Pulmonary artery endothelial cell (primary cell): Measurements from ENCODE around the gene ZRSR2. TPM values are rescaled to one million over a fixed set of nuclear protein-coding genes. Genes with fewer than 3 reads are reported as not detected.
"Not testable (repeated sequence)": the region's sequence is repeated elsewhere in the genome, so short reads cannot be mapped to it uniquely, and the experiment has no call there.

Source experiments
- DNase-seq: peaks from one replicate; pipeline ENCODE4 v3.0.0-alpha.2; 2011; ENCODE audit warnings: low read depth, low spot score
- total RNA-seq: library from RNA; depleted of rRNA; stranded (reverse); fragments of >200 nt; gene quantifications from 2 replicates; pipeline ENCODE4 v1.2.3, GENCODE V29; 2014

Gene ZRSR2, protein sequence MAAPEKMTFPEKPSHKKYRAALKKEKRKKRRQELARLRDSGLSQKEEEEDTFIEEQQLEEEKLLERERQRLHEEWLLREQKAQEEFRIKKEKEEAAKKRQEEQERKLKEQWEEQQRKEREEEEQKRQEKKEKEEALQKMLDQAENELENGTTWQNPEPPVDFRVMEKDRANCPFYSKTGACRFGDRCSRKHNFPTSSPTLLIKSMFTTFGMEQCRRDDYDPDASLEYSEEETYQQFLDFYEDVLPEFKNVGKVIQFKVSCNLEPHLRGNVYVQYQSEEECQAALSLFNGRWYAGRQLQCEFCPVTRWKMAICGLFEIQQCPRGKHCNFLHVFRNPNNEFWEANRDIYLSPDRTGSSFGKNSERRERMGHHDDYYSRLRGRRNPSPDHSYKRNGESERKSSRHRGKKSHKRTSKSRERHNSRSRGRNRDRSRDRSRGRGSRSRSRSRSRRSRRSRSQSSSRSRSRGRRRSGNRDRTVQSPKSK
- total RNA-seq: 2.2 and 2.6 TPM in 2 replicates

DNA sequence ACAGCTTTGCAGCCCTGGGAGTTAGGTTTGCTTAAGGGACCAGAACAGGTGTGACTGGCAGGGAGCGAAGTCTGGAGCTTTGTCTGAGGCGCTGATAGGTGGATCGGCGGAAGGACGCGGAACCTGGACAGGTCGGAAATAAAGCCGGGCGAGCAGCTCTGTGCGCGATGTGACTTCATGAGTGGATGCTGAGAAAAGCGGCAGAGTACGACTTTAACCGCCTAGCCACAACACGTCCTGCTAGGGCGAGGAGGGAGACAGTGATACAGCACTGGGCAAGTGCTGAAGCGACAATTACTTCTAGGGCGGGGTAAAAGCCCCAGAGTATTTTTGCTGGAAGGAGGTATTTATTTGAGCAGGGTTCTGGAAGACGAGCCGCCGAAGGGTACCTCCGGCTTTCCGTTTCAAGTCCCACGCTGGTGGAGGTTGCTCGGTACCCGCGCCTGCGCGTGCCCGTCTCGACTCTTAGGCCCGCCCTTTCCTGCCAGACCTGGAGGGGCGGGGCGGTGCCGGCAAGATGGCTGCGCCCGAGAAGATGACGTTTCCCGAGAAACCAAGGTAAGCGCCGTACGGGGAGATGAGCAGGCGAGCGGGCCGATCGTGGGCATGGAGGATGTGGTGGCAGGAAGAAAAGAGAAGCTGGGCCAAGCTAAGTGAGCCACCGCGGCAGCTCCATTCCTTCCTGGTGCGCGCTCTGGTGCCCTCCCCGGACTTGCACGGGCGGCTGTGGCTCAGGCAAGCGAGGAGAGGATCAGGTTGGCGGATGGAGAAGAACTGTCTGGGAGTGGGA is at the start of gene ZRSR2:
Gene ZRSR2 (plus strand): TSS at position 506 of the 790 bp plus-strand sequence. CDS start 12 bp downstream, at position 518.
- peak; percentile 44 for DNase-seq

DNA sequence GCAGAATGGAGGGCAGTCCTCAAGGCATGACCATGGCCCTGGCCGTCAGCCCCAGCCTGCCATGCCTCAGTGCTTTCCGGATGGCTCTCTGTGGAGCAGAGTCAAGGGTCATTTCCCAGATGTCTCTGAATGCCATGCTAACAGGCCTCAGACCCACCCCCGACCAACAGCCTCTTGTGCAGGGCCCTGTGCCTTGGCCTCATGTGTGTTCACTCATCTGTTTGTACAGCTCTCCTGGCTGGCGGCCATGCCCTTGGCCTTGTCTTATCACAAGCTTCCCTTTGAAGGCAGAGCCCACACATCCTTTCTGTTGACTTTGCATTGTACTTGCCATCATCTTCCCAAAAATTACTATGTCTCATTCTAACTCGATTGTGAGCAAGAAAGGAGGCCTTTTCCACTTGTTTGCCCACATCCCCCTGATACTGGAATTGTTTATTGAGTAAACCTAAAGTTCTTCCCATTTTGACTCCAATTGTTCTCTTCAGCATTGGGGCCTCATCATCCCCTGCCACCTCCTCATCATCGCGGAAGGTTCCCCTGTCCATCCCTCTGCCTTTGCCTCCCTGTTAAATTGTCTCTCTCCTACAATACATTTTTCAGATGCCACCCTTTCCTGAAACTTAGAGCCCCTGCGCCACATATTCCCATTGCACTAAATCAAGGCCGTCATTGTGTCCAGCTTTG is 46.0 kb upstream of the ZRSR2 start:
- DNase-seq: no peak

DNA sequence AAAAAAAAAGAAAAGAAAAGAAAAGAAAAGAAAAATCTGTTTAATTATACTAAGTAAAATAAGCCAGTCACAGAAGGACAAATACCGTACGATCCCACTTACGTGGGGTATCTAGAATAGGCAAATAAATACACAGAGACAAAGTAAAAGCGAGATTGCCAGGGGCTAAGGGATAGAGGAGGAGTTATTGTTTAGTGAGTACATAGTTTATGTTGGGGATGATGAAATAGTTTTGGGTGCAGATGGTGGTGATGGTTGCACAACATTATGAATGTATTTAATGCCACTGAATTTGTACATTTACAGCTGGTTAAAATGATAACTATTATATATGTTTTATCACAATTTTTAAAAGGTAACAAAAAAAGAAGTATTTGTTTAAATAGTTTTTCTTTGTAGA is 45.1 kb upstream of the ZRSR2 start:
- no peak for DNase-seq

DNA sequence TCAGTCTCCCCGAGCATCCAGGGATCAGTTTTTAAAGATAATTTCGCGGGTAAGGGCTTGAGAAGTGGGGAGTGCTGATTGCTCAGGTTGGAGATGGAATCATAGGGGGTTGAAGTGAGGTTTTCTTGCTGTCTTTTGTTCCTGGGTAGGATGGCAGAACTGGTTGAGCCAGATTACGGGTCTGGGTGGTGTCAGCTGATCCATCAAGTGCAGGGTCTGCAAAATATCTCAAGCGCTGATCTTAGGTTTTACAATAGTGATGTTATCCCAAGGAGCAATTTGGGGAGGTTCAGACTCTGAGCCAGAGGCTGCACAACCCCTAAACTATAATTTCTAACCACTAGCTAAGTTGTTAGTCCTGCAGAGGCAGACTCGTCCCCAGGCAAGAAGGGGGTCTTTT is 43.6 kb upstream of the ZRSR2 start:
- not testable (repeated sequence) for DNase-seq

DNA sequence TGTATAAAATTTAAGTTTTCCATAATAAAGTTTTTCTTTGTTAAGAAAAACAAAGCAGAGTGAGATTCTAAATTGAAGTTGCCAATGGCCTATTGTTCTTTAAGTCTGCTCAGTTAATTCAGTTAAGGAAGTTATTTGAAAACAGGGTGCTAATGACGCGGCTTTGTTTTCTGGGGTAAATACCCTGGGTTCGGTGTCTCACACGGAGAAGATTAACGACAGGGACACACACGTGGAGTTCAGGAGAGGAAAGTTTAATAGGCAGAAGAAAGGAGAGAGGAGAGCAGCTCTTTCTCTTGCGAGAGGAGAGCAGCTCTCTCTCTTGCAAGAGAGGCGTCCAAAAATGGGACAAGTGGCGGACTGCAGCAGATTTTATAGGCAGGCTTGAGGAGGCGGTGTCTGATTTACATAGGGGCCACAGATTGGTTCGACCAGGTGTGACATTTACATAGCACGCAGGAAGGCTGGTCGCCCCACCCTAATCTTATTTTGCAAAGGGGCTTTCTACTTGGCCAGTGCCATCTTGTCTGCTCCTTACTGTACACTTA is 42.6 kb upstream of the ZRSR2 start:
- no peak for DNase-seq

DNA sequence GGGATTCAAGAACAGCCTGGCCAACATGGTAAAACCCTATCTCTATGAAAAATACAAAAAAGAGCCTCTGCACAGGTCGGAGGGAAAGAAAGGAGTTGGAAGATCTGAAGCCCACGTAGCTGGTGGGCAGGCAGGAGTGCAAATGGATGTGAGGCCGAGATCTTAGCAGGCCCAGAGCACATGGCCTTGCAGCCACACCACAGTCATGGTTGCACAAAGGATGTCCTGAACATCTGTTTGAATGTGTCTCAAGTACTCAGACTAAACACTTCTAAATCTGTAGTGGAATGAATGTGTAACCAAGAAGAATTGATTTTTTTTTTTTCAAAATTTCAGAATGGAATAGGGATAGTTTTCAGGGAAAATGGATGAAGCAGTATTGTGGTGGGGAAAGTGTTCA is 41.4 kb upstream of the ZRSR2 start:
- DNase-seq: no peak

DNA sequence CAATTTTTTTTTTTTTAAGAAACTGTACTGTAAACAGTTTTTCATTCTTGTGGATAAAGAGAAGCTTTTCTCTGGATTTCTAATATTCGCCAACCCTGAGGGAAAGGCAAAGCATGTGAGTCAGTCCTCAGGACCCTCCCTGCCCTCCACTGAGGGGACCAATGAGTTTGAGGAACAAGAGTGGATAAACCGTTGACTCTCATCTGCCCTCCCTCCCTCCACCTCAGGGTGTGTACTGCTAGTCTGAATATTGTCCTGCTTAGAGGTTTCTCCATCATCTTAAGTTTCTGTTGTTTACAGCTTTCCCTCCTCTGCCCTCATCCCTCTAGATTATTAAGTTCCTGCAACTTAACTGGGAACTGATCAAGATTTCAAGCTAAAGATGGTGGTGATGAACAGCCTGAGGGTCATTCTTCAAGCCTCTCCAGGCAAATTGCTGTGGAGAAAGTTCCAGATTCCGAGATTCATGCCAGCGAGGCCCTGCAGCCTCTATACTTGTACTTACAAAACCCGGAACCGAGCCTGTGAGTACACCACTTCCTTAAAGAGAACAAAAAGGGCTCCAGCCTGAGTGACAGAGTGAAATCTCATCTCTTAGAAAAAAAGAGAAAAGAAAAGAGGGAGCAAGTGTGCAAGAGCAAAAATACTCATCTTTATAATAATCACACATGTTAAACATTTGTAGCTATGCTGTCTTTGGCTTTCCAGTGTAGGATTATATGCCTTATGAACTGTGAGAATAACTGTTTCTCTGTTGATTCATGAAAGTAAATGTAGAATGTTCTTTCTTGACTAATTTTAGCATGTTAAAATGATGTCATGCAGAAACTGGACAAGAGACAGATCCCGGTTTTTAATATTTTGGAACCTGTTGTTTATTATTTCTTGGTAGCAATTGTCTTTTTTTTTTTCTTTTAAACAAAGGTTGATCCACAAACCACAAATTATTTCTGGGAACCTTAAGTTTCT is 40.4 kb upstream of the ZRSR2 start:
- DNase-seq: no peak

DNA sequence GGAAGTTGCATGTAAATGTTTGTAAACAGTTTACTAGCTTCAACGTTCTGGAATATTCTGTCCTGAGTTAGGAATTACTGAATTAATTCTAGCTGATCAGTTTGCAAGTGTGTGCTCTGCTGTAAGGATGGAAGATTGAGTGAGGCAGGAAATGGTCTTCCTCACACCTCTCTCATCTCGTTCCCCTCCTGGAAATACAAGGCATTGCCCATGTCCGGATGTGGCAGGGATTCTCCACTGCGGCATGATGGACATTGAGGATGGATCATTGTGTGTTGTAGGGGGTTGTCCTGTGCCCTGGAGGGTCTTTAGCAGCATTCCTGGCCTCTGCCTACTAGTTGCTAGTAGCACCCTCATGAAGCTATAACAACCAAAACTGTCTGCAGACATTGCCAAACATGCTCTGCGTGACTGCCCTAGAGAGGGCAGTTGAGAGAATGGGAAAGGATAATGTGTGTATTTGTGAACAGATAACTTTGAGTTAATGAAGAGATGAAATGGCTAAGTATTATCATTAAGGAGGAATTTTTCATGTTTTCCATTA is 39.6 kb upstream of the ZRSR2 start:
- DNase-seq: no peak

DNA sequence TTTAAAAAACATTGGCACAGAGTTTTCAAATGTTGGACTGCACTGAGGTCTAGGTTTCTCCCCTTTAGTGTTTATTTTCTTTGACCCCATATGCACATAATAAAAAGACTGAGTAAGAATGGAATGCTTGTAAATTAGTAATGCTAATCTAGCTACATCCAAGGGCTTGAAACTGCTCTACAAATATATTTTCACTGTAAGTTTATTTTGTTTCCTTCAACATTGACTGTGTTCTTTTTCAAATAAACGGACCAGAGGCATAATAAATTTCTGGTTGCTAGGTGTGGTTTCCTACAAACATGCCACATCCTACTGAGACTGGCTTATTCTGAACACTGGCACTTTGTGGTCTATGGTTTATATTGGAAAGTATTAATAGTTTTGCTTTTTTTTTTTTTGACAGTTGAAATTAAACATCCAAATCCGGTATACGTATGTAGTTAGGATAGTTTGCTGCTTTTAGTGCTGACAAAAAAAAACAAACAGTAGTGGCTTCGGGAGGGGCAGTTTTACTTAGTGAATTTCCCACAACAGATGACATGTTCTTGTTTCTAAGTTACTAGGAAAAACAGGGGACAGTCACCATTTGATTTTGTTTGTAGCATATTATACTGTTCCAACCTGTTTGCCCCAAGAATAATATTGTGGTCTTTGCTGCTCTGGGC is 39.0 kb upstream of the ZRSR2 start:
- DNase-seq: no peak

DNA sequence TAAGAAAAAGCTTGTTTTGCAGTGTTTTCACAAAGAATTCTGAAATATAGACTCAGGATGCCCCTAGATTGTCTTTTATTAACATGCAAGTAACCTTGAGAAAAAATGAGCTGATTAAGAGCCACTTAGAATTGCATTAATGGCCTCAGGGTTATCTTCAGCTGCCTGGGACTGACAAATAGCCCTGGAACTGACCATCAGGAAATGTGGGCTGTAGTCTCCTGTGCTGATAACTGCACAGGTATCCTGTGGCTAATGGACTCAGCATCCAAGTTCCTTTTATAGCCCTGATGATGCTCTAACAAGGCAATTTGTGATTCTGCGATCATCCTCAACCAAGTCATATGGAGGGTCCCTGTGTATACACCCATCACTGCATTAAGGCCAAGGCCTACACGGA is 35.2 kb upstream of the ZRSR2 start:
- DNase-seq: no peak

DNA sequence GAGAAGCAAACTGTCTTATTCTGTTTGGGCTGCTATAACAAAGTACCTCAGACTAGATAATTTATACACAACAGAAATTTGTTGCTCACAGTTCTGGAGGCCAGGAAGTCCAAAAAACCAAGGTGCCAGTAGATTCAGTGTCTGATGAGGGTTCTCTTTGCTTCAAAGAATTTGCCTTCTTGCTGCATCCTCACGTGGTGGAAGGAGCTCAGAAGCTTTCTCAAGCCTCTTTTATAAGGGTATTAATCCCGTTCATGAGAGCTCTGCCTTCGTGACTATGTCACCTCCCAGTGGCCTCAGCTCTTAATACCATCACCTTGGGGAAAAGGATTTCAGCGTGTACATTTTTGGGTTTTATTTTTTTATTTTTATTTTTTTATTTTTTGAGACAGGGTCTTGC is 32.1 kb upstream of the ZRSR2 start:
- no peak for DNase-seq

DNA sequence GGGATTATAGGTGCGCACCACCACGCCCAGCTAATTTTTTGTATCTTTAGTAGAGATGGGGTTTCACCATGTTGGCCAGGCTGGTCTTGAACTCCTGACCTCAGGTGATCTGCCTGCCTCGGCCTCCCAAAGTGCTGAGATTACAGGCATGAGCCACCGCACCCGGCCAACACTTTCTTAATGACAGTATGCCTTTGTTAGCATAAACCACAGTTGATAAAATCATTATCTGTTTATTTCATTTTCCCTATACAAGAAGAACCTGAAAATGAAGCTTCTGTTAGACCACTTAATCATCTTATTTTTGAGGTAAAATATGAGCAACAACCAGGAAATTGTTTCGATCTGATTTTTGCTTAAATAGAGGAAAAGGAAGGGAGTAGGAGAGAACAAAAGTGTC is 30.4 kb upstream of the ZRSR2 start:
- DNase-seq: not testable (repeated sequence)

DNA sequence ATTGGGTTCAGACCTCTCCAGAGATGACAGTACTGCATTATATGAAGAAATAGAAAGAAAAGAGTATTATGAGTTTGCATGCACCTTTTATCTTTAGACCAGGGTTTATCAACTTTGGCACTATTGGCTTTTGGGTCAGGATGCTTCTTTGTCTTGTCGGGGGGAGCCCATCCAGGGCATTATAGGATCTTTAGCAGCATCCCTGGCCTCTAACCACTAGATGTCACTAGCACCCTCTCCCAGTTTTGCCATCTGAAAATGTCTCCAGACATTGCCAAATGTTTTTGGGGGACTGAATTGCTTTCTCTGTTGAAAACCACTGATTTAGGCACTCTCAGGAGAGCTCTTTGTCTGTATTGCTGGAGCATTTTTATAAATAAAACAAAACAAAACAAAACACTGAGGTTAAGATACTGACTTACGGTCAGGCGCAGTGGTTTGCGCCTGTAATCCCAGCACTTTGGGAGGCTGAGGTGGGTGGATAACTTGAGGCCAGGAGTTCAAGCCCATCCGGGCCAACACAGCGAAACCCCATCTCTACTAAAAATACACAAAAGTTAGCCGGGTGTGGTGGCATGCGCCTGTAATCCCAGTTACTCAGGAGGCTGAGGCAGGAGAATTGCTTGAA is 28.6 kb upstream of the ZRSR2 start:
- no peak for DNase-seq

DNA sequence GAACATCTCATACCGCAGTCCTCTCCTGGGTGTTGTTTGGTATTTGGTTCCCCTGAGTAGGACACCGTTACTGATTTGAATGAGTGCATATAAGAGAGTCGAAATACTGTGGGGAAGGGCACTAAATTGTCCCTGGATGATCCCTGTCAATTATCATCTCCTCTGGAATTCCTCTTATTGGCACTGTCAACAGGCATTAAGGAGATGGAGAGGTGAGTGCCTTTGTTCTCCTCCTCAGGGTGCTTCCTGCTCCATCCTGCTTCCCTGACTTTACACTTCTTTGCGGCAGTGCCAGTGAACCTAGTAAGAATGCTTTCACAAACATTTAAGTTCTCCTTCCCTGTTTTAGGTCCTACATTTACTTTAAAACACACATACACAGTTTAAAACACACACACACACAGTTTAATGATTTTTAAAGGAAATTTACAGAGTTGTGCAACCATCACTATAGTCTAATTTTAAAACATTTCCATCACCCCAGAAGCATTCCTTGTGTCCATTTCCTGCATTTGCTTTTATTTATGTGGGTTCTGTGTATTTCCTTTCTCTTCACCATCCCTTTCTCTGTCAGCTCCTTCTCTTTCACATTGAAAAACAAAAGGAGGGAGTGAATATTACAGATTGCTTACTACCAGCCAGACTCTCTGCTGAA is 20.9 kb upstream of the ZRSR2 start:
- no peak for DNase-seq

DNA sequence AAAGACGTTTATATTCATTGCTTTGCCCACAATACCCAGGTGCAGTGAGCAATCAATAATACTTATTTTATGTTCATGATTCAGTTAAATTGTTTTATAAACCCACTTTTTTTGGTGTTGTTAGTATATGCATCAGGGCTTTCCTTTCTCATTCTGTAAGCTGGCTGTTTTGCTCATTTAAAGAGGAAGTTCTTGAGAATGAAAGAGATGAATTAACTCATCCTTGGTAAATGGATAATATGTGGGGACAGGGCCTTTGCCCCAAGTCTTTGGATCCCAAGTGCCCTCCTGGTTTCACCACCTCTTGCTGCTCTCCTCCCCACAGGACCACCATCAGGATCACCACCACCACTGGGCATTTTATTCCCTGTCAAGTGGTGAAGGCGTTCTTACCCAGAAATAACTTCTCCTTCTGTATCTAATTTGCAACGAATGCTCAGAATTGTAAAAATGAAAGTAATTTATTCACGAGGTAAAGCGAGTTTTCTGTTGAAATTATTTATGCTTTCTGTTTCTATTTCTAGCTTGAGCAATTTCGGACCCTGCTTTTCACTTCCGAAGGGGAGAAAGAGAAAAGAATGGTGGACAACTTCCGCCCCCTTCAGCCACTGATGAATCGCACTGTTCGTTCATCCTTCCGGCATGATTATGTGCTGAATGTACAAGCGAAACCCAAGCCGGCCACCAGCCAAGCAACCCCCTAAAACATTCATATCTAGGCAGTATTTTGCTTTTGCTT is 8.2 kb upstream of the ZRSR2 start:
- DNase-seq: no peak

DNA sequence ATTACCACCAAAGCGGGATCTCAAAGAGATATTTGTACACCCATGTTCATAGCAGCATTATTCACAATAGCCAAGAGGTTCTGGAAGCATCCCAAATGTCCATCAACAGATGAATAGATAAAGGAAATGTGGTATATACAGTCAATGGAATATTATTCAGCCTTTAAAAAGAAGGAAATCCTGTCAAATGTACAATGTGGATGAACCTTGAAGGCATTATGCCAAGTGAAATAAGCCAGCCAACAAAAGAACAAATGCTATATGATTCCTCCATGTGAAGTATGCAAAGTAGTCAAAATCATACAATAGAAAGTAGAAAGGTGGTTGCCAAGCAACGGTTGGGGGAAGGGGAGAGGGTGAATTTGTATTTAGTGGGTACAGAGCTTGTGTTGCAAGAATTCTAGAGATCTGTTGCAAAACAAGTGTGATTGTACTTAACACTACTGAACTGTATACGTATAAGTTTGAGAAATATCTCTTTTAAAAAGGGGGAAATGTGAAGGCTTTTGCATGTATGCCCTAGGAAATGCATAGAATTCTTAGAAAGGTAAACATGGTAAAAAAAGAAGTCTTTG is 5.0 kb upstream of the ZRSR2 start:
- no peak for DNase-seq

DNA sequence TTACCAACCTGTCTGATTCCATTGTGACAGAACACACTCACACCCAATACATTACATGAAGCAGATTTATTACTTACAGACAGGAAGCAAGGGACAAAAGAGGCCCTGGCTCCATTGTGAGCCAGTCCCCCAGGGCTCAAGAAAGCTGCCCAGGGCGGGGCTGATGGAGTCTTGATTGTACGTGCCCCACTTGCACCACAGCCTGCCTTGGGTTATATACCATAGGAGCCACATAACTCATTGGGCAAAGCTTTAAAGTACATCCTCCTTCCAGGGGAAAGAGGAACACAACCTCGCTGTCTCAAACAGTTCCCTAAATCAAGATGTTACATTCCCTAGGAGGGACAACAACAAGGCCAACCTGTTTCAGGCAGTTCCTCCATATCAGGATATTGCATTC is 3.4 kb upstream of the ZRSR2 start:
- no peak for DNase-seq
